K562 (cell line): Measurements from ENCODE around the gene SAPCD1. TPM values are rescaled to one million over a fixed set of nuclear protein-coding genes. Genes with fewer than 3 reads are reported as not detected.

Source experiments
- BCL6 ChIP-seq: fragments of 250-450 bp; sonication (Bioruptor Pico); IDR thresholded peaks from 2 replicates; pipeline ENCODE4 v1.4.0; 2020
- BRD4 ChIP-seq: fragments of 200-600 bp; sonication (generic); IDR thresholded peaks from 2 replicates; pipeline ENCODE4 v1.6.1; 2017; ENCODE audit warnings: inconsistent platforms
- DACH1 ChIP-seq: fragments of 450-650 bp; IDR thresholded peaks from 2 replicates; pipeline ENCODE4 v1.6.1; 2018; ENCODE audit not compliant: partially characterized antibody
- EHMT2 ChIP-seq: fragments of 450-650 bp; IDR thresholded peaks from 2 replicates; pipeline ENCODE4 v1.6.1; 2018; ENCODE audit warnings: antibody characterized with exemption
- FUS ChIP-seq: fragments of 200-400 bp; formaldehyde crosslinking; optimal IDR thresholded peaks from 2 replicates; pipeline ENCODE3; 2017; ENCODE audit warnings: low read depth, low read length
- MYC ChIP-seq, 2 experiments: fragments of 250-450 bp in 1 of 2; sonication (Bioruptor Pico) in 1 of 2; IDR thresholded peaks; 2 replicates each; pipeline versions ENCODE4 v1.5.1 to v1.6.1; 2012 to 2021; ENCODE audit warnings: low read depth in 2 of 2, borderline replicate concordance in 1 of 2, improper control_type of control experiment in 1 of 2, low read length in 1 of 2, mild to moderate bottlenecking in 1 of 2, moderate library complexity in 1 of 2
- RBBP5 ChIP-seq: fragments of 200-600 bp; sonication (generic); IDR thresholded peaks from 2 replicates; pipeline ENCODE4 v1.6.1; 2012; ENCODE audit warnings: borderline replicate concordance, mild to moderate bottlenecking, low read length, control low read depth, inconsistent platforms; ENCODE audit not compliant: insufficient read depth, poor library complexity, severe bottlenecking
- RUNX1 ChIP-seq: sonication (generic); IDR thresholded peaks from 2 replicates; pipeline ENCODE4 v1.6.1; 2016; ENCODE audit warnings: antibody characterized with exemption, low read depth
- SMAD4 ChIP-seq: fragments of 250-450 bp; sonication (Bioruptor Pico); conservative IDR thresholded peaks from 2 replicates; pipeline ENCODE4 v1.8.0; 2021; ENCODE audit warnings: inconsistent platforms, mild to moderate bottlenecking, moderate library complexity
- ZBTB40 ChIP-seq, 2 experiments: fragments of 450-650 bp in 1 of 2; sonication (generic) in 1 of 2; formaldehyde crosslinking in 1 of 2; IDR thresholded peaks; 2 replicates each; pipeline versions ENCODE4 v1.7.1 to v1.9.0; 2016 to 2022; ENCODE audit warnings: inconsistent platforms in 1 of 2, mild to moderate bottlenecking in 1 of 2, missing genetic modification reagents in 1 of 2
- ZNF766 ChIP-seq: fragments of 200-800 bp; sonication (Bioruptor generic); conservative IDR thresholded peaks from 2 replicates; pipeline ENCODE4 v1.6.1; 2016; ENCODE audit warnings: missing genetic modification characterization, missing compliant biosample characterization
- ZNF830 ChIP-seq: fragments of 250-450 bp; sonication (Bioruptor Pico); IDR thresholded peaks from 2 replicates; pipeline ENCODE4 v1.5.0; 2021; ENCODE audit warnings: mild to moderate bottlenecking
- polyA plus RNA-seq, 8 experiments: library from polyadenylated mRNA; depleted of rRNA in 4 of 8; stranded (reverse) in 5 of 8; unstranded in 3 of 8; fragments of >200 nt; fragmentation: Nextera tagmentation in 2 of 8; fragmentation: Illumina TruSeq in 1 of 8; extraction: Ambion mirVana in 2 of 8; extraction: Trizol in 1 of 8; gene quantifications; 2 replicates each; pipeline versions ENCODE4 v1.2.1 to v1.2.3, GENCODE V29; 2011 to 2014; ENCODE audit warnings: inconsistent platforms in 1 of 8, missing spikeins in 1 of 8
- total RNA-seq, 7 experiments: library from RNA; depleted of rRNA in 6 of 7; stranded (reverse); fragments of >200 nt in 6 of 7; fragmentation: Illumina TruSeq in 2 of 7; extraction: Trizol in 2 of 7; gene quantifications; 2 replicates each; pipeline versions ENCODE4 v1.2.1 to v1.2.3, GENCODE V29; 2011 to 2021; ENCODE audit warnings: low replicate concordance in 1 of 7
- TF ChIP-seq, protein P1 (sequence below): fragments of 250-450 bp; sonication (Bioruptor Pico); IDR thresholded peaks from 2 replicates; pipeline ENCODE4 v1.4.0; 2020; ENCODE audit warnings: mild to moderate bottlenecking, moderate library complexity, borderline replicate concordance

SAPCD1 gene
- total and polyA plus RNA-seq, 9 of the 15 experiments (the other 6 are each of a cell fraction or from before 2014, with no cell fraction given): 2.6 to 30.2 (median 7.4) TPM

DNA sequence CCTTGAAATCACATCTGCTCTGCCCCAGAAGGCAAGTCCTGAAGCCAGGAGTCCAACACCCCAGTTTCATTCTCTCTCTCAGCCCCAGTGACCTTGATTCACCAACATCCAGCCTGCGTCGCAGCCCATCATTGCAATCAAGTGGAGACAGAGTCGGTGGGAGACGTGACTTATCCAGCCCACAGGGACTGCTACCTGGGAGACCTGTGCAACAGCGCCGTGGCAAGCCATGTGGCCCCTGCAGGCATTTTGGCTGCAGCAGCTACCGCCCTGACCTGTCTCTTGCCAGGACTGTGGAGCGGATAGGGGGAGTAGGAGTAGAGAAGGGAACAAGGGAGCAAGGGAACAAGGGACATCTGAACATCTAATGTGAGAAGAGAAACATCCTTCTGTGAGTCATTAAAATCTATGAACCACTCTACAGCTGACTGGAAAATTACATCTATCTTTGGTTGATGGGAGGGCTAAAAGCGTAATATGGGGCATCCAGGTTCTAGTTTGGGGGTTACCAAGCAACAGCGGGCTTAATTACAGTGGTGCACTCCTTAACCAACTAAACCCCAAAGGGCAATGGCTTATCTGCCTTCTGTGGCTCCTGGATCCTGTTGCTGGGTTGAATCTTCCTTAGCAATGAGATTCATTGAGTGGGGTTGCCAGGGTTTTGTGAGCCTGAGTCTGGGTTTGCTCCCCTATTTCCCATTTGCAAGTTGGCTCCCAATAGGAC, 44.8 kb upstream of the SAPCD1 start (continued):
- TF ChIP-seq ZBTB40 (IDR thresholded peaks at IDR 0.05) (peak; percentile 33; the same call in 1 of the 2 replicates), ZBTB40 (CRISPR knock-in tag; IDR thresholded peaks at IDR 0.05) (no peak), ZNF766 (no peak), RUNX1 (no peak), EHMT2 (no peak), ZNF830 (CRISPR knock-in tag) (no peak), BRD4 (no peak), RBBP5 (no peak), MYC (IDR thresholded peaks at IDR 0.05; ENCODE audit: low read depth, low read length) (peak; percentile 86), MYC (CRISPR knock-in tag; IDR thresholded peaks at IDR 0.05; ENCODE audit: borderline replicate concordance, low read depth) (no peak), FUS (no peak), DACH1 (no peak), BCL6 (CRISPR knock-in tag) (no peak), SMAD4 (CRISPR knock-in tag) (0 out of 2 replicates have a peak, but pooled peaks have one; percentile 27)
- TF ChIP-seq, protein P1, sequence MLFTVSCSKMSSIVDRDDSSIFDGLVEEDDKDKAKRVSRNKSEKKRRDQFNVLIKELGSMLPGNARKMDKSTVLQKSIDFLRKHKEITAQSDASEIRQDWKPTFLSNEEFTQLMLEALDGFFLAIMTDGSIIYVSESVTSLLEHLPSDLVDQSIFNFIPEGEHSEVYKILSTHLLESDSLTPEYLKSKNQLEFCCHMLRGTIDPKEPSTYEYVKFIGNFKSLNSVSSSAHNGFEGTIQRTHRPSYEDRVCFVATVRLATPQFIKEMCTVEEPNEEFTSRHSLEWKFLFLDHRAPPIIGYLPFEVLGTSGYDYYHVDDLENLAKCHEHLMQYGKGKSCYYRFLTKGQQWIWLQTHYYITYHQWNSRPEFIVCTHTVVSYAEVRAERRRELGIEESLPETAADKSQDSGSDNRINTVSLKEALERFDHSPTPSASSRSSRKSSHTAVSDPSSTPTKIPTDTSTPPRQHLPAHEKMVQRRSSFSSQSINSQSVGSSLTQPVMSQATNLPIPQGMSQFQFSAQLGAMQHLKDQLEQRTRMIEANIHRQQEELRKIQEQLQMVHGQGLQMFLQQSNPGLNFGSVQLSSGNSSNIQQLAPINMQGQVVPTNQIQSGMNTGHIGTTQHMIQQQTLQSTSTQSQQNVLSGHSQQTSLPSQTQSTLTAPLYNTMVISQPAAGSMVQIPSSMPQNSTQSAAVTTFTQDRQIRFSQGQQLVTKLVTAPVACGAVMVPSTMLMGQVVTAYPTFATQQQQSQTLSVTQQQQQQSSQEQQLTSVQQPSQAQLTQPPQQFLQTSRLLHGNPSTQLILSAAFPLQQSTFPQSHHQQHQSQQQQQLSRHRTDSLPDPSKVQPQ: no peak
